ENCODE data around the gene COL25A1. TPM values are rescaled to one million over a fixed set of nuclear protein-coding genes. Genes with fewer than 3 reads are reported as not detected.

COL25A1 gene
- total RNA-seq, 1 experiment from 2014 or later = 8.8 TPM

GRCh38 chr4:108861334-108861733 is 441.1 kb downstream of the COL25A1 start:
- DNase-seq (ENCODE audit: low spot score) = no peak
- H3K4me3 ChIP-seq (ENCODE audit: low read depth, low read length, poor library complexity, severe bottlenecking) = no peak overlapping the region
- no peaks in the 10 kb centered on the region for H3K36me3 ChIP-seq (ENCODE audit: insufficient read depth, low read length, poor library complexity, severe bottlenecking)
- H3K9me3 ChIP-seq (ENCODE audit: low read depth, low read length, poor library complexity, severe bottlenecking) = no peaks in the 10 kb centered on the region
- no TSS peak for BruUV-seq (replicated peaks)
- TF ChIP-seq, protein P1, sequence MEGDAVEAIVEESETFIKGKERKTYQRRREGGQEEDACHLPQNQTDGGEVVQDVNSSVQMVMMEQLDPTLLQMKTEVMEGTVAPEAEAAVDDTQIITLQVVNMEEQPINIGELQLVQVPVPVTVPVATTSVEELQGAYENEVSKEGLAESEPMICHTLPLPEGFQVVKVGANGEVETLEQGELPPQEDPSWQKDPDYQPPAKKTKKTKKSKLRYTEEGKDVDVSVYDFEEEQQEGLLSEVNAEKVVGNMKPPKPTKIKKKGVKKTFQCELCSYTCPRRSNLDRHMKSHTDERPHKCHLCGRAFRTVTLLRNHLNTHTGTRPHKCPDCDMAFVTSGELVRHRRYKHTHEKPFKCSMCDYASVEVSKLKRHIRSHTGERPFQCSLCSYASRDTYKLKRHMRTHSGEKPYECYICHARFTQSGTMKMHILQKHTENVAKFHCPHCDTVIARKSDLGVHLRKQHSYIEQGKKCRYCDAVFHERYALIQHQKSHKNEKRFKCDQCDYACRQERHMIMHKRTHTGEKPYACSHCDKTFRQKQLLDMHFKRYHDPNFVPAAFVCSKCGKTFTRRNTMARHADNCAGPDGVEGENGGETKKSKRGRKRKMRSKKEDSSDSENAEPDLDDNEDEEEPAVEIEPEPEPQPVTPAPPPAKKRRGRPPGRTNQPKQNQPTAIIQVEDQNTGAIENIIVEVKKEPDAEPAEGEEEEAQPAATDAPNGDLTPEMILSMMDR (conservative IDR thresholded peaks at IDR 0.05; ENCODE audit: low read depth, low read length) = no peak
- no peak for TF ChIP-seq EZH2 (IDR thresholded peaks at IDR 0.05; ENCODE audit: borderline replicate concordance, low read depth, low read length, poor library complexity, severe bottlenecking)
- ChIA-PET POLR2A (ENCODE audit: low non-redundant PET) (no interaction called here), CTCF (no interaction called here)
- H3K27ac ChIP-seq (ENCODE audit: low read depth, low read length, poor library complexity, severe bottlenecking) = no peak overlapping the region
- H3K4me1 ChIP-seq (ENCODE audit: insufficient read depth, low read length, poor library complexity, severe bottlenecking) = no peaks in the 10 kb centered on the region
- H3K27me3 ChIP-seq (replicated peaks; ENCODE audit: insufficient read depth, low read depth, low read length, poor library complexity) = no peaks in the 10 kb centered on the region
- intact Hi-C loops (cut with micrococcal nuclease; ENCODE audit: unreplicated experiment) = no loop called here

- Histone ChIP-seq H3K27me3 (replicated peaks; ENCODE audit: insufficient read depth, low read depth, low read length, poor library complexity) (no peaks in the 10 kb centered on the region), H3K4me1 (ENCODE audit: insufficient read depth, low read length, poor library complexity, severe bottlenecking) (no peaks in the 10 kb centered on the region), H3K9me3 (ENCODE audit: low read depth, low read length, poor library complexity, severe bottlenecking) (no peaks in the 10 kb centered on the region), H3K4me3 (ENCODE audit: low read depth, low read length, poor library complexity, severe bottlenecking) (no peak overlapping the region), H3K27ac (ENCODE audit: low read depth, low read length, poor library complexity, severe bottlenecking) (no peak overlapping the region), H3K36me3 (ENCODE audit: insufficient read depth, low read length, poor library complexity, severe bottlenecking) (no peaks in the 10 kb centered on the region)
- no peak for TF ChIP-seq EZH2 (IDR thresholded peaks at IDR 0.05; ENCODE audit: borderline replicate concordance, low read depth, low read length, poor library complexity, severe bottlenecking)
- TF ChIP-seq, protein P1 (conservative IDR thresholded peaks at IDR 0.05; ENCODE audit: low read depth, low read length) = no peak
- ChIA-PET CTCF (no interaction called here), POLR2A (ENCODE audit: low non-redundant PET) (no interaction called here)
- DNase-seq (ENCODE audit: low spot score) = no peak
- intact Hi-C loops (cut with micrococcal nuclease; ENCODE audit: unreplicated experiment) = no loop called here
- BruUV-seq (replicated peaks) = no TSS peak
Observed at GRCh38 chr4:108854786-108855185, 447.7 kb downstream of the COL25A1 start.

- no peaks in the 10 kb centered on the region for H3K4me1 ChIP-seq (ENCODE audit: insufficient read depth, low read length, poor library complexity, severe bottlenecking)
- TF ChIP-seq EZH2 (IDR thresholded peaks at IDR 0.05; ENCODE audit: borderline replicate concordance, low read depth, low read length, poor library complexity, severe bottlenecking) = no peak
- BruUV-seq (replicated peaks) = no TSS peak
- H3K36me3 ChIP-seq (ENCODE audit: insufficient read depth, low read length, poor library complexity, severe bottlenecking) = no peaks in the 10 kb centered on the region
- intact Hi-C loops (cut with micrococcal nuclease; ENCODE audit: unreplicated experiment) = no loop called here
- no peak overlapping the region for H3K27ac ChIP-seq (ENCODE audit: low read depth, low read length, poor library complexity, severe bottlenecking)
- no peak overlapping the region for H3K4me3 ChIP-seq (ENCODE audit: low read depth, low read length, poor library complexity, severe bottlenecking)
- POLR2A ChIA-PET (ENCODE audit: low non-redundant PET) = no interaction called here
- DNase-seq (ENCODE audit: low spot score) = no peak
- CTCF ChIA-PET = no interaction called here
- no peaks in the 10 kb centered on the region for H3K9me3 ChIP-seq (ENCODE audit: low read depth, low read length, poor library complexity, severe bottlenecking)
- no peaks in the 10 kb centered on the region for H3K27me3 ChIP-seq (replicated peaks; ENCODE audit: insufficient read depth, low read depth, low read length, poor library complexity)
Observed at GRCh38 chr4:108852691-108853090, 449.8 kb downstream of the COL25A1 start.

GRCh38 chr4:108851366-108851765 is 451.1 kb downstream of the COL25A1 start:
- no peaks in the 10 kb centered on the region for H3K36me3 ChIP-seq (ENCODE audit: insufficient read depth, low read length, poor library complexity, severe bottlenecking)
- no peak for DNase-seq (ENCODE audit: low spot score)
- H3K4me3 ChIP-seq (ENCODE audit: low read depth, low read length, poor library complexity, severe bottlenecking) = no peak overlapping the region
- no peaks in the 10 kb centered on the region for H3K9me3 ChIP-seq (ENCODE audit: low read depth, low read length, poor library complexity, severe bottlenecking)
- intact Hi-C loops (cut with micrococcal nuclease; ENCODE audit: unreplicated experiment) = no loop called here
- no peaks in the 10 kb centered on the region for H3K4me1 ChIP-seq (ENCODE audit: insufficient read depth, low read length, poor library complexity, severe bottlenecking)
- TF ChIP-seq, protein P1 (conservative IDR thresholded peaks at IDR 0.05; ENCODE audit: low read depth, low read length) = no peak
- TF ChIP-seq EZH2 (IDR thresholded peaks at IDR 0.05; ENCODE audit: borderline replicate concordance, low read depth, low read length, poor library complexity, severe bottlenecking) = no peak
- H3K27ac ChIP-seq (ENCODE audit: low read depth, low read length, poor library complexity, severe bottlenecking) = no peak overlapping the region
- POLR2A ChIA-PET (ENCODE audit: low non-redundant PET) = no interaction called here
- no peaks in the 10 kb centered on the region for H3K27me3 ChIP-seq (replicated peaks; ENCODE audit: insufficient read depth, low read depth, low read length, poor library complexity)
- CTCF ChIA-PET = no interaction called here
- BruUV-seq (replicated peaks) = no TSS peak
